ENCODE data around the gene TMTC1.

The TMTC1 gene

DNA sequence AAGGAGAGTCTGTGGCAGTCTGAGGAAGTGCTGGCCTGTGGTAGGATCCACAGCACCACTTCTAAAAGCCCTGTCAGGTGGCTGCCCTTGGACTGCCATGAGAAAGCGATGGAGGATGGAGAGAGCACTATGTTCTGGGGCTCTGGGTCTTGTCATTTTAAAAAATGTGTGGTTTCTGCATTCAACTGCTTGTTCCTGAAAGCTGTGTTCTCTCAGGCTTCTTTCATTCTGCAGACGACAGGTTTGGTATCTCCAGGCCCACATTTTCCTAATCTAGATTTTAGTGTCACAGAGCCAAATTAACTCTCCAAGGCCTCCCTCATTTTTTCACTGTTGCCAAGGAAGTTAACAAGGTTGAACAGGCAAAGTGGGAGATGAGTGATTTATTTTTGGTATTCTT lies 296.8 kb downstream of the TMTC1 start:
- no peak for DNase-seq (ENCODE audit: low read depth)
- TF ChIP-seq POLR2A (IDR thresholded peaks at IDR 0.05; ENCODE audit: extremely low read depth, insufficient read length): no peak
- no peak overlapping the region for H3K4me3 ChIP-seq (ENCODE audit: low read depth, low read length)

DNA sequence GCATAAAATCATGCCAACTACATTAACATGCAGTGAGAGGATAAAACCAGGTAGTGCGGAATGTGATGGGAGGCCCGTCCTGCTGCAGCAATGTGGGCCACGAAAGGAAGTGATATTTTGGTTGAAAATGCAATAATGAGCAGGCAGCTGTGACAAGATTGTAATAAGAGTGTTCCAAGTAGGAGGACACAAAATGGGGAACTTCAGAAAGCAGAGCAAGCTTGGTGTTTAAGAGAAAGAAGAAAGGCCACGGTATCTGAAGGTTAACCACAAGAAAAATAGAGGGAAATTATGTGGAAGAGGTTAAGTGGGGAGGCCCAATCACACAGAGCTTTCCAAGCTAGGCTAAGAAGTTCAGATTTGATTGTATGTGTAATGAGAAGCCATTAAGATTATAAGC lies 320.5 kb downstream of the TMTC1 start:
- DNase-seq (ENCODE audit: low read depth): peak; percentile 71

DNA sequence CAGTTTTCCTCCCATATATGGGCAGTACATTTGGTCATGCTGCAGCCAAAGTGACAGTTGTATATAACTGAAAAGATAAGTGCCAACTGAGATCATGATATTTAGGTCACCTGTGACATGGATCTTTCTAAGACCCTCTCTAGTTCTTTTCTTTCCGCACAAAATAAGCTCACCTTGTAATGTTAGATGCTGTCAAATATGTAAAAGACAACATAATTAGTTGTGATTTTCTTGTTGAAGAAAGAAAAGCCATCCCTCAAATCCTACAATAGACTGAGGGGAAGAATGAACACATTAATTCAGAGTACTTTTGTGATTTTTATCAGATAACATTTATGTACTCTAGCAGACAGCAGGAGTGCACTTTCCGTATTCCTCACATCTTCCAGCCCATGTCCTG lies 323.7 kb downstream of the TMTC1 start:
- no peak overlapping the region for H3K4me3 ChIP-seq (ENCODE audit: low read depth, low read length)
- DNase-seq (ENCODE audit: low read depth): no peak
- TF ChIP-seq, protein P1, sequence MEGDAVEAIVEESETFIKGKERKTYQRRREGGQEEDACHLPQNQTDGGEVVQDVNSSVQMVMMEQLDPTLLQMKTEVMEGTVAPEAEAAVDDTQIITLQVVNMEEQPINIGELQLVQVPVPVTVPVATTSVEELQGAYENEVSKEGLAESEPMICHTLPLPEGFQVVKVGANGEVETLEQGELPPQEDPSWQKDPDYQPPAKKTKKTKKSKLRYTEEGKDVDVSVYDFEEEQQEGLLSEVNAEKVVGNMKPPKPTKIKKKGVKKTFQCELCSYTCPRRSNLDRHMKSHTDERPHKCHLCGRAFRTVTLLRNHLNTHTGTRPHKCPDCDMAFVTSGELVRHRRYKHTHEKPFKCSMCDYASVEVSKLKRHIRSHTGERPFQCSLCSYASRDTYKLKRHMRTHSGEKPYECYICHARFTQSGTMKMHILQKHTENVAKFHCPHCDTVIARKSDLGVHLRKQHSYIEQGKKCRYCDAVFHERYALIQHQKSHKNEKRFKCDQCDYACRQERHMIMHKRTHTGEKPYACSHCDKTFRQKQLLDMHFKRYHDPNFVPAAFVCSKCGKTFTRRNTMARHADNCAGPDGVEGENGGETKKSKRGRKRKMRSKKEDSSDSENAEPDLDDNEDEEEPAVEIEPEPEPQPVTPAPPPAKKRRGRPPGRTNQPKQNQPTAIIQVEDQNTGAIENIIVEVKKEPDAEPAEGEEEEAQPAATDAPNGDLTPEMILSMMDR (IDR thresholded peaks at IDR 0.05; ENCODE audit: low read depth, low read length): no peak
- TF ChIP-seq MYC (IDR thresholded peaks at IDR 0.05; ENCODE audit: low read depth, low read length): no peak
- TF ChIP-seq POLR2A (IDR thresholded peaks at IDR 0.05; ENCODE audit: extremely low read depth, insufficient read length): no peak
- TF ChIP-seq, protein P2, sequence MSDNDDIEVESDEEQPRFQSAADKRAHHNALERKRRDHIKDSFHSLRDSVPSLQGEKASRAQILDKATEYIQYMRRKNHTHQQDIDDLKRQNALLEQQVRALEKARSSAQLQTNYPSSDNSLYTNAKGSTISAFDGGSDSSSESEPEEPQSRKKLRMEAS (IDR thresholded peaks at IDR 0.05; ENCODE audit: low read depth, low read length): no peak

More for the DNA sequence above, 320.5 kb downstream of the TMTC1 start:
- H3K4me3 ChIP-seq (ENCODE audit: low read depth, low read length): no peak overlapping the region
- no peak for TF ChIP-seq POLR2A (IDR thresholded peaks at IDR 0.05; ENCODE audit: extremely low read depth, insufficient read length)

DNA sequence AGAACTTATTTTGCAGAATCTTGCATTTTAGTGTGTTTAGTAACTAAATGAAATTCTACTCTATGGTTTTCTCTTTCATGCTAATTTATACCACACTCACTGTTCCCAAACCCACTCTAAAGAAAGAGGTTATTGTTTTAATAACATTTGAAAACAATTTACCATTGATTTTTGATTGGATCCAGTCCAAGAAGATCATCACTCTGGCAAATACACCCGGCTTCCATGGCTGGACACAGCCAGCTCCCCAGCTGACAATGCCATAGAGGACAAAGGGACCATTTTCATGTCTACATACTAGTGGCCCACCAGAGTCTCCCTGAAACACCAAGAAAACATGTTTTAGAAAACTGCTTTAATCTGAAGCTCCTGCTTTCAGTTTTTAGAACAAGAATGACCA lies 328.7 kb downstream of the TMTC1 start:
- TF ChIP-seq, protein P1 (IDR thresholded peaks at IDR 0.05; ENCODE audit: low read depth, low read length): no peak
- no peak for DNase-seq (ENCODE audit: low read depth)
- H3K4me3 ChIP-seq (ENCODE audit: low read depth, low read length): no peak overlapping the region

DNA sequence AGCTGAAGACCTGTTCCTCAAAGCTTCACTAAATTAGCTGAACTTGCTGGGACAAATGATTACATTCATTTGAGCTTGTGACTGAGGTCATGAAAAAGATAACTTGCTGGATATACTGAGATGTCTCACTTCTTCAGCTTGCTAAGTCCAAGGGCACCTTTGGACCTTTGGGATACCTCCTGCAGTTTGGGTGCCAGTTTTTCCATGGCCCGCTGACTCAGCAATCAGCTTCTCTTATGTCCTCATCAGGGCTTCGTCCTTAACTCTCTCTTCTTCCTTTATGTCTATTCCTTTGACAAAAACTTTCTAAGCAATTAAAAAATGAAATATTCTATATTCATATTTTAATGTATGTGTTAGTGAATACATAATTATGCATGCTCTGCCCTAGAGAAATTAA lies 331.9 kb downstream of the TMTC1 start:
- DNase-seq (ENCODE audit: low read depth): no peak
- H3K4me3 ChIP-seq (ENCODE audit: low read depth, low read length): no peak overlapping the region
- TF ChIP-seq MYC (IDR thresholded peaks at IDR 0.05; ENCODE audit: low read depth, low read length) (no peak), POLR2A (IDR thresholded peaks at IDR 0.05; ENCODE audit: extremely low read depth, insufficient read length) (no peak)
- TF ChIP-seq, protein P2 (IDR thresholded peaks at IDR 0.05; ENCODE audit: low read depth, low read length): no peak
- TF ChIP-seq, protein P1 (IDR thresholded peaks at IDR 0.05; ENCODE audit: low read depth, low read length): no peak

Data from NB4 (cell line).